Anterior cingulate cortex (tissue), 58 donors: ENCODE data around the gene TNFRSF11A.
A peak's percentile ranks its signal among the peaks of the same experiment; 100 is the strongest.

Experiments used
- DNase-seq, 58 donors: peaks; one replicate each; lab custom pipeline; 2025; lab: John Stamatoyannopoulos, UW

TNFRSF11A gene

DNA sequence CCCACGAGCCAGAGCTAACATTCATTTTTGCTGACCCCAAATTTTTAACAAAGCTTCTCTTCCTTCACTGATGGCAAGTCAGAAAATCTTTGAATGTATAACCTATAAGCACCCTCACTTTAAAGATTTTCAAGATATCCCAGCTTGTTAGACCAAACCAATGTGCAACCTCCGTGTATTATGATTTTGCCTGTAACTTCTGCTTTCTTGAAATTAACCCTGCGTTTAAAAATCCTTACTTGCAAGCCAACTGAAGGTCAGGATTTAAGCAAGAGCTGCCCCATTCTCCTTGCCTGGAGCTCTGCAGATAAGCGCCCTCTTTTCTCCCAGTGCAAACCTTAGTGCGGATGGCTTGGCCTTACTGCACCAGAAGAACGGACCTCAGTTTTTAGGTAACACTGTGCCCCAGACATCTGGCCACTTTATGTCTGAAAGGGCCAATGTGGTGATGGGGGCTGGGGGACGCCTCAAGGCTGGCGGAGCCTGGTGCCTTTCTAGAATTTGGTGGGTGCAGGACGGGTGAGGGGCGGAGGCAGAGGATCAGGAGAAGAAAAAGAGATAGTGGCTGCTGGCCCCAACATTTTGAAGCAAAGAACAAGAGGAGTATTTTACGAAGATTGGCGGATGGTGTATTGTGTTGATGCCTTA is 805 bp upstream of the TNFRSF11A start:
- no peak for DNase-seq

- no peak for DNase-seq
Observed at GRCh38 chr18:62325806-62326645, 916 bp downstream of the TNFRSF11A start.

GRCh38 chr18:62326646-62327348 is 1.7 kb downstream of the TNFRSF11A start:
- no peak for DNase-seq

GRCh38 chr18:62327977-62328376 is 2.9 kb downstream of the TNFRSF11A start:
- DNase-seq, result no peak

DNA sequence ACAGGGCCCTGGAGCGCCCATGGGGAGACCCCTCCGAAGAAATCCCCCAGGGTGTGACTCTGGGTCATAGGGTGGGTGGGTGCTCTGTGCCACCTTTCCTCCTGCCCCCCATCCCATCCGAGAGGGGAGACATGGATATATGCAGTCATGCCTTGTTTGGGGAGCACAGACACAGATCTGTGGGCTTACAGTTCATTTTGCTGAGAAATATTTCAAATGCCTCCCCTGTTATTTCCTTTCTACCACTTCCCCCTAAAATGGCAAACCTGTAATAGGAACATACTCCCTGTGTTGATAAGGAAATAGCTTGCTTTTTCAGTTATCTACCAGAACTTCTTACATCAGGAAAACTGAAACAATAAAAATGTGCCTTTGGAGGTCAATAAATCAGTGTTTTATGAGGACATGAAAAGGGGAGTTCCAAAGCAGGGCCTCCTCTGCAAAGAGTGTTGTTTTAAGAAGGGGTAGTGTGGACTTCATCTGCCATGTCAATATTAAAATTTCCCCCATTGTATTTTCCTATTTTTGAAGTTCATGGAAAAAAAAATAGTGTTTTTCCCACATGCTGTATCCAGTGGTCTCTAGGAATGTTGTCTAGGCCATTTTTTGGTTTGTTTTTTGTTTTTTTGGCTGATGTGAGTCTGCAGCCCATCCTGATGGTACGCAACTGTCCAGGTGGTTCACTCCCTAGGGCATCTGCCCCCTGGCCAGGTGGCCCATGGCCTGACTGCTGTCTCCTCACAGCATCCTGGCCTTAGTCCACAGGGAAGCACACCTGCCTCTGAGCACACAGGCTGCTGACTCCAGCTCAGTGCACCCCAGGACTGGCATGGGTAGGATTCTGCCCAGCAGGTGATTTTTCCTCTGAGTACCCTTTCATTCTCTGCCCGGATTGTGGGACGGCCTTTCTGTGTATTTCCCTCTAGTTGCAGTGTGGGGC is 3.7 kb downstream of the TNFRSF11A start:
- DNase-seq, result no peak

GRCh38 chr18:62329691-62330454 is 4.8 kb downstream of the TNFRSF11A start:
- DNase-seq, result peak in 1 of 58 donors; percentile 4

DNA sequence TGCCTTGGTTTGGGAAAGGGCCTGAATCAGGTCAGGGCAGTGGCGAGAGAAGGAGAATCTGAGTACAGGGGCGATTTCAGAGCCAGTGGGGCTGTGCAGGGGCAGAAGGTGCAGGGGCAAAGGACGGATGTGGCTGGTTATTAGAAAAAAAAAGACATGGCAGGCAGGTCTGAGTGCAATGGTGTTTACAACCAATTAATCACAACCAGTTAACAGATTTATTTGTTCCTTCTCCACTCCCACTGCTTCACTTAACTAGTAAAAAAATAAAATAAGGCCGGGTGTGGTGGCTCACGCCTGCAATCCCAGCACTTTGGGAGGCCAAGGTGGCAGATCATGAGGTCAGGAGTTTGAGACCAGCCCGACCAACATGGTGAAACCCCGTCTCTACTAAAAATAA is 5.5 kb downstream of the TNFRSF11A start:
- DNase-seq, result no peak

GRCh38 chr18:62331581-62332356 is 6.7 kb downstream of the TNFRSF11A start:
- DNase-seq, result peak in 1 of 58 donors; percentile 15

DNA sequence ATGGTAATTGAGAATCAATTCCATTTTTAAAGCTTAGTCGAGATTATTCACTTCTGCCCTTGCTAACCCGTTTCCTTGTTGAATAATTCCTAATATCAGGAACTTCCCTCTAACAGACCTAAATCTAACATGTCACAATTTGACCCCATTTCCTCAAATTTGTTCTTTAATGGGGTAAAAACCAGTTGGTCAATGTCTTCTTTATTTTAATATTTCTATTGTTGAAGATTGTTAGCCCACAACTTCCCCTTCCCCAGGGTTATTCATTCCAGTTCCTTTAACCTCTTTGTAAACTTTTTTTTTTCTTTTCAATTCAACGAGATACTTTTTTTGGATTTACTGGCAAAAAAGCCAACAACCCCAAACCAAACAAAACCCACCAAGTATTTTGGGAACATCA is 7.3 kb downstream of the TNFRSF11A start:
- DNase-seq, result no peak

DNA sequence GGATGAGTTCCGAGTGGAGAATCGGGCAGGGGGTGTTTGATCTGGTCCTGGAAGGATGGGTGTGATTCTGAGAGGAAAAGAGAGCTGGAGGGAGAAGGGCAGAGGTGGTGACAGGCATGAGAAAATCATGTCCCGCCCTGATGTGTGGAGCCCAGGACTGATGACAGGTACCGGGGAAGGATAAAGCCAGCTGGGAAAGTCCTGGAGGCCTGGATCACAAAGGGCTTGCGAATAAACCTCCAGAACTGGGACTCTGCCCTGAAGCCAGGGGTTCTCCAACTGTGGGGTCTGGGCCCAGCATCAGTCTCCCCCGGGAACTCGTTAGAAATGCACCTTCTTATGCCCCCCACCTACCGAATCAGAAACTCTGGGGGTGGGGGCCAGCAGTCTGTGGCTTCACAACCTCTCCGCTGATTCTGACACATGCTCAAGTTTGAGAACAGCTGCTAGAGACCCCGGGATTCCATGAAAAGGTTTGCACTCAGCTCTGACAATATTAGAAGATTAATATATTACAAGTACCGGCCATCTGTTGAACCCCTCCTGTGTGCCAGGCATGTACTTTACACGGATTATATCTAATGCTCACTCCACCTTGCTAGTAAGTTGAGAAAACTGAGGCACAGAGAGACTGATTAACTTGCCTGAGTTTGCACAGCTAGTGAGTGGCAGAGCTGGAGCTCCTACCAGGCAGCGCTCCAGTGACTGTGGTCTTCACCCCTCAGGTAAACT is 8.0 kb downstream of the TNFRSF11A start:
- DNase-seq, result no peak

GRCh38 chr18:62334120-62334519 is 9.0 kb downstream of the TNFRSF11A start:
- no peak for DNase-seq

DNA sequence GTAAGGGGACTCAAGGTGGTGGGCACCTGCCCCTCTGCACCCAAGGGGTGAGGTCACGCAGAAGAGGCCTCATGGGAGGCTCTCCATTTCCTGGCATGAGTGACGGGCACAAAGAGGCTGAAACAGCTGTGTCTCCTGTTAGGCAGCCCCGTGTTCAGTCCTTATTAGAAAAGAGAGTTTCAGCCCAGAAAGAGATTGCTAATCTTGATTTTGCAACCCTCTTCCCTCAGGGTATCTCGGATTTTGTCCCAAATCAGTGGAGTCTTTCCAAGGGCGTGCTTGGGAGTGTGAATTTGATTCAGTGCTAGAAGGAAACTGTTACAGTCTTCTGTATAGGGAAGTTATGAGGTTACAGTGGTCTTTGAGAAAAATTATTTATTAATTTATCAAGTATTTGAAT is 10.4 kb downstream of the TNFRSF11A start:
- no peak for DNase-seq

GRCh38 chr18:62336618-62337017 is 11.5 kb downstream of the TNFRSF11A start:
- DNase-seq, result no peak

GRCh38 chr18:62337336-62337735 is 12.2 kb downstream of the TNFRSF11A start:
- DNase-seq, result no peak

- DNase-seq, result no peak
Observed at GRCh38 chr18:62338446-62339105, 13.5 kb downstream of the TNFRSF11A start.

DNA sequence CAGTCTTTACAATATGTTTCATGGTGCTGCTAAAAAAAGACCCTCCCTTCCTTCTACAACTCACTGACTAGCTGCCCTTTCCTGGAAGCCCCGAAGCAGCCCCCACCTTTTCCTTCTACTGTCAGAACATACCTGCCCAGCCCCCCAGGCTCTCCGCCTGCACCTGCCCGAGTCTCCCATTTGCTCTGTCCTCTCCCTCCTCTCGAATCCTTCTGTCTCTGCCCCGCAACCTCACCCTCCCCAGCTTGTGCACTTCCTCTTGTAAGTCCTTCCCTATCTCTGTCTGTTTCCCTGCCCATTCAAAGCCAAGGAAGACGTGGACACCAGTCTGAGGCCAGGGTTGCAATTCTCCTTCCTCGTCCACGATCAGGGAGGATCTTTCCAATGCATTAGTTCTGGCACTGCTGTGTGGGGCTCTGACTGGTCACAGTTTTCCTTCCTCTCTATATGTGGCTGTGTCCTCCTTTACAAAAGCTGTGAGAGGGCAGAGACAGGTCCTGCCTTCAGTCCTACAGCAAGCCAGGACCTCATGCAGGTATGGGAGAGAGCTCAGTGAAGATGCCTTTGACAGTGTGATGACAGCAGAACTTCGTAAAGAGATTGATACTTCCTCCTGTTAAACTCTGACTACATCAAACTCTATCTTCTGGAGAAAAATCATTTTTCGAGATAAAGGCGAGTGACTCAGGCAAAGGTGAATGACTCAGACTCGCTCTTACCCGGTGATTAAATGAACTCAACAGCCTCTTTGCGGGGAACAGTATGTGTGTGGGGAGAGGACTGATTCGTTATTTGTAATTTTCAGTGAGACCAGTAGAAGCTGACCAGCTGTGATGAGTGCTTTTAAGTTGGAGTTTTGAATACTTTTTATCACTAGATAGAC is 14.2 kb downstream of the TNFRSF11A start:
- DNase-seq, result no peak
